Bronchial epithelial cell (primary cell): ENCODE measurements around the gene SNAP23. TPM values are rescaled to one million over a fixed set of nuclear protein-coding genes. Genes with fewer than 3 reads are reported as not detected.

Experiments used
- DNase-seq: peaks from one replicate; pipeline ENCODE4 v3.0.0-alpha.2; 2010; ENCODE audit warnings: low read depth
- FAIRE-seq: peaks from 2 replicates; lab custom pipeline; 2011; peaks lifted over from hg19 to GRCh38; lab: Jason Lieb, UNC
- H3K27me3 ChIP-seq: 2 replicates; pipeline ENCODE4 v1.5.1; 2011; ENCODE audit warnings: low read length; ENCODE audit not compliant: control insufficient read depth, insufficient read depth
- H3K36me3 ChIP-seq: 2 replicates; pipeline ENCODE4 v1.5.1; 2011; ENCODE audit warnings: low read length; ENCODE audit not compliant: control insufficient read depth, insufficient read depth
- H3K4me3 ChIP-seq: 2 replicates; pipeline ENCODE4 v1.5.1; 2011; ENCODE audit warnings: mild to moderate bottlenecking, low read depth, low read length, control low read depth
- CTCF ChIP-seq: IDR thresholded peaks from 2 replicates; pipeline ENCODE4 v1.5.1; 2011; ENCODE audit warnings: mild to moderate bottlenecking, moderate library complexity, low read length, control low read depth, inconsistent platforms; ENCODE audit not compliant: insufficient read depth, severe bottlenecking
- total RNA-seq: library from RNA; depleted of rRNA; stranded (reverse); fragments of >200 nt; gene quantifications from 2 replicates; pipeline ENCODE4 v1.2.1, GENCODE V29; 2014

SNAP23 gene
- total RNA-seq, 1 donor from 2014 or later = 58.2 TPM

GRCh38 chr15:42499858-42500609 lies 4.6 kb downstream of the SNAP23 start:
- Histone ChIP-seq H3K36me3 (peaks cover 1% of the 10 kb centered on the region), H3K27me3 (no peaks in the 10 kb centered on the region), H3K4me3 (no peak overlapping the region)
- DNase-seq = no peak
- no peak for FAIRE-seq
- TF ChIP-seq CTCF = no peak

- DNase-seq (no peak), FAIRE-seq (no peak)
- no peak overlapping the region for H3K4me3 ChIP-seq
- H3K36me3 ChIP-seq = peaks cover 1% of the 10 kb centered on the region
- no peaks in the 10 kb centered on the region for H3K27me3 ChIP-seq
- TF ChIP-seq CTCF = no peak
Observed at GRCh38 chr15:42502477-42502876, 7.0 kb downstream of the SNAP23 start.

GRCh38 chr15:42503825-42504224 lies 8.4 kb downstream of the SNAP23 start:
- H3K4me3 ChIP-seq = no peak overlapping the region
- FAIRE-seq (no peak), DNase-seq (no peak)
- TF ChIP-seq CTCF = no peak
- no peaks in the 10 kb centered on the region for H3K36me3 ChIP-seq
- H3K27me3 ChIP-seq = no peaks in the 10 kb centered on the region

- no peak for TF ChIP-seq CTCF
- Histone ChIP-seq H3K27me3 (no peaks in the 10 kb centered on the region), H3K4me3 (no peak overlapping the region), H3K36me3 (no peaks in the 10 kb centered on the region)
- DNase-seq (no peak), FAIRE-seq (no peak)
Observed at GRCh38 chr15:42504631-42505030, 9.2 kb downstream of the SNAP23 start.

- Histone ChIP-seq H3K36me3 (no peaks in the 10 kb centered on the region), H3K27me3 (no peaks in the 10 kb centered on the region), H3K4me3 (no peak overlapping the region)
- TF ChIP-seq CTCF = no peak
- FAIRE-seq (no peak), DNase-seq (no peak)
Observed at GRCh38 chr15:42507514-42507913, 12.1 kb downstream of the SNAP23 start.

GRCh38 chr15:42508263-42508690 lies 12.8 kb downstream of the SNAP23 start:
- no peak for TF ChIP-seq CTCF
- no peak for FAIRE-seq
- no peak for DNase-seq
- H3K27me3 ChIP-seq = no peaks in the 10 kb centered on the region
- no peak overlapping the region for H3K4me3 ChIP-seq
- no peaks in the 10 kb centered on the region for H3K36me3 ChIP-seq
